ENCODE measurements around the gene HLA-DRB1. TPM values are rescaled to one million over a fixed set of nuclear protein-coding genes. Genes with fewer than 3 reads are reported as not detected.

HLA-DRB1 gene
- total and polyA plus RNA-seq, 2 donors (not counting 3 experiments of a cell fraction or from before 2014, with no cell fraction given): not detected

DNA sequence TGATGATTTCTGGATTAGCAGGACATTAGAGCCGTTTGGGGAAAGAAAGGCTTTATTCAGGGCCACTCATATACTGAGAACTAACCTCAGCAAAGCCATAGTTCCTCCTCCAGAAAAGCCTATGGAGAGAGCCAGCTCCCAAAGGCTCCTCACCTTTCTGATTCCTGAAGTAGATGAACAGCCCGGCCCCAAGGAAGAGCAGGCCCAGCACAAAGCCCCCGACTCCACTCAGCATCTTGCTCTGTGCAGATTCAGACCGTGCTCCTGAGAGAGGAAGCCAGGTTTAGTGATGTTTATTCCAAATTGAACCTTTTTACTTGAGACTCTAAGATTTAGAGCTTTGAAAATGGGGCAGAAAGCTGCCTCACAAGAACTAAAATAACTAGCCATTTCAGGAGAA lies 9.1 kb downstream of the HLA-DRB1 start:
- Histone ChIP-seq H3K9ac (replicated peaks; ENCODE audit: extremely low read depth, insufficient read depth, low read length) (no peak overlapping the region), H2AFZ (ENCODE audit: low read depth, low read length) (no peak overlapping the region), H3K9me1 (replicated peaks; ENCODE audit: control insufficient read depth, extremely low read depth, insufficient read depth, low read length) (no peaks in the 10 kb centered on the region), H3K79me2 (ENCODE audit: control insufficient read depth, insufficient read depth, low read length) (no peaks in the 10 kb centered on the region), H3K4me1 (ENCODE audit: control insufficient read depth, extremely low read depth, insufficient read depth, low read length) (no peaks in the 10 kb centered on the region), H3K4me2 (ENCODE audit: insufficient read depth, low read length) (no peak overlapping the region), H3K27me3 (ENCODE audit: control insufficient read depth in 2 of 2, insufficient read depth in 2 of 2, low read length in 2 of 2) (peaks cover 0 to 3% of the 10 kb centered on the region in 2 experiments), H3K27ac (ENCODE audit: insufficient read depth, low read depth, low read length) (no peak overlapping the region), H3K9me3 (replicated peaks; ENCODE audit: control insufficient read depth, insufficient read depth, low read length) (no peaks in the 10 kb centered on the region), H4K20me1 (replicated peaks; ENCODE audit: control insufficient read depth, extremely low read depth, insufficient read depth, low read length) (no peaks in the 10 kb centered on the region), H3K4me3 (replicated peaks in 1 of 3; ENCODE audit: insufficient read depth in 1 of 3, low read depth in 1 of 3, low read length in 3 of 3) (no peak overlapping the region), H3K36me3 (ENCODE audit: control insufficient read depth in 2 of 2, extremely low read depth in 1 of 2, insufficient read depth in 2 of 2, low read length in 2 of 2) (no peaks in the 10 kb centered on the region)
- CTCF ChIA-PET: no interaction called here
- dilution Hi-C loops (cut with MboI; ENCODE audit: extremely low pct_ligation_motif_present, low sequenced_read_pairs): no loop called here
- no peak for DNase-seq (ENCODE audit: low read depth, low spot score)
- TF ChIP-seq POLR2AphosphoS5 (IDR thresholded peaks at IDR 0.05; ENCODE audit: insufficient read depth, low read depth, low read length) (no peak), POLR2A (IDR thresholded peaks at IDR 0.05; ENCODE audit: low read depth, low read length) (no peak), EZH2 (IDR thresholded peaks at IDR 0.05; ENCODE audit: borderline replicate concordance, low read depth, low read length, severe bottlenecking) (no peak), CTCF (IDR thresholded peaks at IDR 0.05; ENCODE audit: extremely low read depth in 1 of 2, insufficient read depth in 1 of 2, low read depth in 1 of 2, low read length in 2 of 2) (no peak), JUN (IDR thresholded peaks at IDR 0.05; ENCODE audit: borderline replicate concordance, insufficient read depth, insufficient read length, low read depth) (no peak), FOS (IDR thresholded peaks at IDR 0.05; ENCODE audit: borderline replicate concordance, insufficient read depth, low read length) (no peak), MYC (IDR thresholded peaks at IDR 0.05; ENCODE audit: low read depth, low read length) (no peak), GATA2 (IDR thresholded peaks at IDR 0.05; ENCODE audit: insufficient read depth, insufficient read length, low read depth, low read length) (no peak)
- TF ChIP-seq, protein P1, sequence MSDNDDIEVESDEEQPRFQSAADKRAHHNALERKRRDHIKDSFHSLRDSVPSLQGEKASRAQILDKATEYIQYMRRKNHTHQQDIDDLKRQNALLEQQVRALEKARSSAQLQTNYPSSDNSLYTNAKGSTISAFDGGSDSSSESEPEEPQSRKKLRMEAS (IDR thresholded peaks at IDR 0.05; ENCODE audit: insufficient read depth, insufficient read length): no peak
- intact Hi-C loops (cut with micrococcal nuclease): no loop called here
- no TSS peak for BruUV-seq (replicated peaks)
- no peak for FAIRE-seq
- POLR2A ChIA-PET: no interaction called here
